Measurements from ENCODE around the gene PNPLA3.

DNA sequence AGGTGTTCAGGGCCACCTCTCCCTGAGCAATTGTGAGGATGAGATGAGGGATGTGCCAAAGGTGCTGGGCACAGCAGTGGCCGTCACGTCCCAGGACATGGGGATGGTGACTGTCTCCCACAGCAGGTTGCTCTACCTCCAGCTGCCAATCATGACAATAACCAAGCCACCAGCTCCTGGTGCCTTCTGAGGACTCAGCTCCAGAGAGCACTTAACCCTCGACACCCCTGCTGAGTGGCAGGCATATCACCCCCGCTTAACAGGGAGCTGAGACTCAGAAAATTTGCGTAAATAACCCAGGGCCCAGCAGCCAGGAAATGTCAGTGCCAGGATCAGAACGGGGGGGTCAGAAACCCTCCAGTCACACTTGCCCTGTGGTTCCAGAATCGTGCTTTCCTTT, 23.4 kb upstream of the PNPLA3 start:
- TF ChIP-seq, protein P1, sequence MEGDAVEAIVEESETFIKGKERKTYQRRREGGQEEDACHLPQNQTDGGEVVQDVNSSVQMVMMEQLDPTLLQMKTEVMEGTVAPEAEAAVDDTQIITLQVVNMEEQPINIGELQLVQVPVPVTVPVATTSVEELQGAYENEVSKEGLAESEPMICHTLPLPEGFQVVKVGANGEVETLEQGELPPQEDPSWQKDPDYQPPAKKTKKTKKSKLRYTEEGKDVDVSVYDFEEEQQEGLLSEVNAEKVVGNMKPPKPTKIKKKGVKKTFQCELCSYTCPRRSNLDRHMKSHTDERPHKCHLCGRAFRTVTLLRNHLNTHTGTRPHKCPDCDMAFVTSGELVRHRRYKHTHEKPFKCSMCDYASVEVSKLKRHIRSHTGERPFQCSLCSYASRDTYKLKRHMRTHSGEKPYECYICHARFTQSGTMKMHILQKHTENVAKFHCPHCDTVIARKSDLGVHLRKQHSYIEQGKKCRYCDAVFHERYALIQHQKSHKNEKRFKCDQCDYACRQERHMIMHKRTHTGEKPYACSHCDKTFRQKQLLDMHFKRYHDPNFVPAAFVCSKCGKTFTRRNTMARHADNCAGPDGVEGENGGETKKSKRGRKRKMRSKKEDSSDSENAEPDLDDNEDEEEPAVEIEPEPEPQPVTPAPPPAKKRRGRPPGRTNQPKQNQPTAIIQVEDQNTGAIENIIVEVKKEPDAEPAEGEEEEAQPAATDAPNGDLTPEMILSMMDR (conservative IDR thresholded peaks at IDR 0.05): no peak
- no peak for TF ChIP-seq ZFX (IDR thresholded peaks at IDR 0.05)
